Astrocyte of the spinal cord (primary cell): Measurements from ENCODE around the gene CCT7.

Experiments
- DNase-seq: peaks from one replicate; pipeline ENCODE4 v3.0.0; 2011; ENCODE audit warnings: low read depth, low spot score
- H3K4me3 ChIP-seq: 2 replicates; pipeline ENCODE4 v1.5.1; 2011; ENCODE audit warnings: low read depth, mild to moderate bottlenecking, low read length, moderate library complexity
- in situ Hi-C: cut with HindIII; loops from 2 replicates; pipeline ENCODE4 v1.10.0; 2017; ENCODE audit warnings: low sequenced_read_pairs
- TF ChIP-seq, protein P1 (sequence below): IDR thresholded peaks from 2 replicates; pipeline ENCODE4 v1.5.1; 2012; ENCODE audit warnings: low read depth, mild to moderate bottlenecking, low read length, inconsistent platforms

The CCT7 gene

DNA sequence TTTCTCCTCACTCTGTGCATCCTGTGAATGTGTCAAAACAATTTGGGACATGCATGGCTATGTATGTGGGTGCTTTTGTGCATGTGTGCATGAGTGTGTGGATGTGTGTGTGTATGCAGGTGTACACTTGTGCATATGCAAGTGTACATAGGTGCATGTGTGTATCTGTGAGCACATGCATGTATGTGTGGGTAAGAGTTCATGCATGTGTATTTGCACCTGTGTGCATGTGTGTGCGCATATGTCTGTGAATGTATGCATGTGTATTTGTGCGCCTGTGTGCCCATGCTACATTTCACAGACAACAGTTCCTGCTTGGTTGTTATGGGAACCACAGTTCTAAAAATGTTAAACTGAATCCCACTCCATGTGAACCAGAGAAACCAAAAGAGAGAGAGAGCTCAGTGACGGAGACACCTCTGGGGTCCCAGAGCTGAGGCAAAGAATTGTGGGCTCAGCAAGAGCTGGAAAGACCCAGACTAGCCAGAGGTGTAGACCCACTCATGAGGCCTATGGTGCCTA, 52.1 kb downstream of the CCT7 start:
- no peak for DNase-seq
- in situ Hi-C loops, result no loop called here
- no peak overlapping the region for H3K4me3 ChIP-seq
- TF ChIP-seq, protein P1, sequence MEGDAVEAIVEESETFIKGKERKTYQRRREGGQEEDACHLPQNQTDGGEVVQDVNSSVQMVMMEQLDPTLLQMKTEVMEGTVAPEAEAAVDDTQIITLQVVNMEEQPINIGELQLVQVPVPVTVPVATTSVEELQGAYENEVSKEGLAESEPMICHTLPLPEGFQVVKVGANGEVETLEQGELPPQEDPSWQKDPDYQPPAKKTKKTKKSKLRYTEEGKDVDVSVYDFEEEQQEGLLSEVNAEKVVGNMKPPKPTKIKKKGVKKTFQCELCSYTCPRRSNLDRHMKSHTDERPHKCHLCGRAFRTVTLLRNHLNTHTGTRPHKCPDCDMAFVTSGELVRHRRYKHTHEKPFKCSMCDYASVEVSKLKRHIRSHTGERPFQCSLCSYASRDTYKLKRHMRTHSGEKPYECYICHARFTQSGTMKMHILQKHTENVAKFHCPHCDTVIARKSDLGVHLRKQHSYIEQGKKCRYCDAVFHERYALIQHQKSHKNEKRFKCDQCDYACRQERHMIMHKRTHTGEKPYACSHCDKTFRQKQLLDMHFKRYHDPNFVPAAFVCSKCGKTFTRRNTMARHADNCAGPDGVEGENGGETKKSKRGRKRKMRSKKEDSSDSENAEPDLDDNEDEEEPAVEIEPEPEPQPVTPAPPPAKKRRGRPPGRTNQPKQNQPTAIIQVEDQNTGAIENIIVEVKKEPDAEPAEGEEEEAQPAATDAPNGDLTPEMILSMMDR, result no peak

DNA sequence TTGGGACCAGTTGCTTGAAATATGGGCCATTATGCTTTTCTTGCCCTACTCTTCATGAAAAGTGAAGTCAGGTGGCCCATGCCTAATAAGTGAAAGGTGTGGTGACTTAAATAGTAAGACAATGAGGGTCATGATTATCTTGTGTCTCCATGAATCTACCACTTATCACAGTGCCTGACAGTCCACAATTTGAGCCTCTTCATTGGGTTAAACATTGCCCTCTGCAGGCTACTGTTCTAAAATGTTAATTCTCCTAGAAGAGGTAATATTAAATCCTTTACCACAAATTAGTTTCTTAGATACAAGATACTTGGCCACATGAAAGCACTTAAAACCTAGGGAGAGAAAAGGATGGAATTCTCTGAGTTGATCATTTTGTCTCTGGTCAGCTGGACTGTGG, 55.2 kb downstream of the CCT7 start:
- in situ Hi-C loops, result no loop called here
- DNase-seq, result no peak
- TF ChIP-seq, protein P1, result no peak
- H3K4me3 ChIP-seq, result no peak overlapping the region

- TF ChIP-seq, protein P1, result peak; percentile 77
- in situ Hi-C loops, result no loop called here
- no peak overlapping the region for H3K4me3 ChIP-seq
- no peak for DNase-seq
Observed at GRCh38 chr2:73290049-73290839, 56.1 kb downstream of the CCT7 start.

DNA sequence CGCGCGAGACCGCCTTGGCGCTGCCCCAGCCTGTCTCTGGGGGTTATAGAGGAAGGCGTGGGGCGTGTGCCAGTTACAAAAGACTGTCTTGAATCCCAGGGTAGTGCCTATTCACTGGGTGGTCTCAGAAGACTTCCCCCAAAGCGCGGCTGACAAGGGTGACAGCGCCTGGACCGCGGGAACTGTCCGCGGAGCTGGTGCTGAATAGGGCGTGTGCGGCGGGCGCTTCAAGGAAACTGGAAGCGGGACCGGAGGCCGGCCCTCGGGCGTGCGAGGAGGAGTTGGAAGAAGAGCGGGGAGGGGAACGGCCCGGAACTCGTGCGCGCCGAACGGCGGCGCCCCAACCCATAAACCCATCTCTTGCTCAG, 57.0 kb downstream of the CCT7 start:
- H3K4me3 ChIP-seq, result peak overlapping the region; percentile 10
- TF ChIP-seq, protein P1, result no peak
- peak; percentile 62 for DNase-seq
- in situ Hi-C loops, result no loop called here

DNA sequence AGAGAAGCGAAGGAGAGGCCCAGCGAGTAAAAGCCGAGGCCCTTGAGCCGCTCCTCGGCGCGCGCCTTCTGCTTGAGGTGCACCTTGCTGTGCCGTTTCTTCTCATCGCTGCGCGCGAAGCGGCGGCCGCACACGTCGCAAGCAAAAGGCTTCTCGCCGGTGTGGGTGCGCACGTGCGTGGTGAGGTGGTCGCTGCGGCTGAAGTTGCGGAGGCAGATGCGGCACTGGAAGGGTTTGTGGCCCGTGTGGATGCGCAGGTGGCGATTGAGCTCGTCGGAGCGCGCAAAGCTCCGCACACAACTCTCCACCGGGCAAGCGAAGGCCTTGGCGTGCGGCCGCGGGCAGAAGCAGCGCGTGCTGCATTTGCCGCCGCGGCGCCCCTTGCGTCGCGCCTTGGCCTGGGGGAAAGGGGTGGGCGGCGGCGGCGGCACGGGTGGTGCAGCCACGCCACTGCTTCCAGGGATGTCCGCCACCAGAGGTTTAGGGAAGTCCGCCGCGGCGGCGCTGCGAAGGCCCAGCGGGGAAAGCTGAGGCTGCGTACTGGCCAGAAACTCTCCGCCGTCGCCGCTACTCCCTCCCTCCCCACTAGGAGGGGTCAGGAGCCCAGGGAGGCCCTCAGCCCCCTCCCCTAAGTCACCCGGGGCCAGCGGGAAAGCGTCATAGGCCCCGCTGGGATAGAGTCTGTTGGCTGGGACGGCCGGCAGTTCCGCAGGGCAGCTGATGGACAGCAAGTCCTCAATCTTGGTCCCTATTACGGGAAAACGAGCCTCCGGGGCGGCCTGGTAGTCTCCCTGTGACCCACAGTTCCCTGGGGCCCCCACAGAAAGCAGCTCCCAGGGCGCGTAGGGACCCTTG, 57.6 kb downstream of the CCT7 start:
- no peak for DNase-seq
- peak overlapping the region; percentile 10 for H3K4me3 ChIP-seq
- TF ChIP-seq, protein P1, result peak; percentile 16
- in situ Hi-C loops, result no loop called here

- in situ Hi-C loops, result no loop called here
- no peak for DNase-seq
- TF ChIP-seq, protein P1, result no peak
- H3K4me3 ChIP-seq, result no peak overlapping the region
Observed at GRCh38 chr2:73292316-73292905, 58.3 kb downstream of the CCT7 start.
